Measurements from ENCODE around the gene CRAT.

The CRAT gene

GRCh38 chr9:129093602-129094386 is 16.8 kb downstream of the CRAT start:
- DNase-seq (ENCODE audit: low read depth in 4 of 4, low spot score in 1 of 4), result no peak

DNA sequence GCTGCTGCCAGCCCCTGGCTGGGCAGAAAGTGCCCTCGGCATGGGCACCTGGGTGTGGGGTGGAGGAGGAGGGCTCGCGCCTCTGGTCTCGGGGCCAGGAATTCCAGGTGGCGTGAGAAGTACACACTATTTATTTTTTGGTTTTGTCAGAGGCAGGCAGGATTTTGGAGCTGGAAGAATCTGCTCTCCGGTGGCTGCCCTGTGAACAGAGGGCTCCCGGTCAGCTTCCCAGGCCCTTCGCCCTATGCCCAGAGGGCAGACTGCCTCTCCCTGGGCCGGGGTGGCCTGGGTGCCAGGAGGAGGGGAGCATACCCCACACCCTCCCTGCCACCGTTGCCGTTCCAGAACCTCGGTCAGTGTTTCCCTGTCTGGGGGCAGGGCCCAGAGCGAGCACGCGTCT is 21.3 kb downstream of the CRAT start:
- no peak for DNase-seq (ENCODE audit: low read depth in 4 of 4, low spot score in 1 of 4)

GRCh38 chr9:129084087-129084486 is 26.5 kb downstream of the CRAT start:
- no peak for DNase-seq (ENCODE audit: low read depth in 4 of 4, low spot score in 1 of 4)

DNA sequence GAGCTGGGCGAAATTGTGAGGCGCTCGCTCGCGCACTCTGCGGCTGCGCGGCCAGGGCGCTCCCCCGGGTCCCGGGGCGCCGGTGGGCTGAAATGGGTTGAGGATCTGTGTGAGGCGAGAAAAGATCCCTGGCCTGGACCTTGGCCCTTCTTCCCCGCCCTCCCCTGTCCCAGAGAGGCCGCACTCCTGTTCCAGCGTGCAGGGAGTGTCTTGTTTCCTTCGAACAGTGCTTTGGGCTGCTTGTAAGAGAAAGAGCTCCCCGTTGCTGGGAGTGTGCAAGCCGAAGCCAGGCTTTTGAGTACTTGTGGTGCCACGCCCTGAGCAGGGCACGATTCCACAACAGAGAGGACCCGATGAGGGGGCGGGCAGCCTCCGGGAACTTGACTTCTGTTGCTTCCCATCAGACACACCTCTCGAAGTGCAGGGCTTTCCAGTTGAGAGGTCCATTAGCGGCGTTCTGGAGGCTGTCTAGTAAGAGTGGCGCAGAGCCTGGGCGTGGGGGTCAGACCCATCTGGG is 29.1 kb downstream of the CRAT start:
- DNase-seq (ENCODE audit: low read depth in 4 of 4, low spot score in 1 of 4), result peak in 1 of 4 experiments; percentile 16

GRCh38 chr9:129080601-129081387 is 29.8 kb downstream of the CRAT start, which contains the start of gene DOLPP1:
TSS of gene DOLPP1 (plus strand) at chr9:129081111. CDS start at chr9:129081132, 21 bp downstream.
- peak; percentile 92 to 98 (median 94) for DNase-seq (ENCODE audit: low read depth in 4 of 4, low spot score in 1 of 4)

GRCh38 chr9:129080298-129080600 is 30.3 kb downstream of the CRAT start:
- no peak for DNase-seq (ENCODE audit: low read depth in 4 of 4, low spot score in 1 of 4)

DNA sequence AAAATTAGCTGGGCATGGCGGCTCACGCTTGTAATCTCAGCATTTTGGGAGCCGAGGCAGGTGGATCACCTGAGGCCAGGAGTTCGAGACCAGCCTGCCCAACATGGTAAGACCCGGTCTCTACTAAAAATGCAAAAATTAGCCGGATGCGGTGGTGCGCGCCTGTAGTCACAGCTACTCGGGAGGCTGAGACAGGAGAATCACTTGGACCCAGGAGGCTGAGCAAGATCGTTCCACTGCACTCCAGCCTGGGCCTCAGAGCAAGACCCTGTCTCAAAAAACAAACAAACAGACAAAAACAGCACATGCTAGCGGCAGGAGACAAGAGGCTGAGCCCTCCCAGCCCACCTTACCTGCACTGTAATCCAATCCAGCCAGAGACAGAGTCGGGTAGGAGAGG is 30.8 kb downstream of the CRAT start:
- DNase-seq (ENCODE audit: low read depth in 4 of 4, low spot score in 1 of 4), result no peak

DNA sequence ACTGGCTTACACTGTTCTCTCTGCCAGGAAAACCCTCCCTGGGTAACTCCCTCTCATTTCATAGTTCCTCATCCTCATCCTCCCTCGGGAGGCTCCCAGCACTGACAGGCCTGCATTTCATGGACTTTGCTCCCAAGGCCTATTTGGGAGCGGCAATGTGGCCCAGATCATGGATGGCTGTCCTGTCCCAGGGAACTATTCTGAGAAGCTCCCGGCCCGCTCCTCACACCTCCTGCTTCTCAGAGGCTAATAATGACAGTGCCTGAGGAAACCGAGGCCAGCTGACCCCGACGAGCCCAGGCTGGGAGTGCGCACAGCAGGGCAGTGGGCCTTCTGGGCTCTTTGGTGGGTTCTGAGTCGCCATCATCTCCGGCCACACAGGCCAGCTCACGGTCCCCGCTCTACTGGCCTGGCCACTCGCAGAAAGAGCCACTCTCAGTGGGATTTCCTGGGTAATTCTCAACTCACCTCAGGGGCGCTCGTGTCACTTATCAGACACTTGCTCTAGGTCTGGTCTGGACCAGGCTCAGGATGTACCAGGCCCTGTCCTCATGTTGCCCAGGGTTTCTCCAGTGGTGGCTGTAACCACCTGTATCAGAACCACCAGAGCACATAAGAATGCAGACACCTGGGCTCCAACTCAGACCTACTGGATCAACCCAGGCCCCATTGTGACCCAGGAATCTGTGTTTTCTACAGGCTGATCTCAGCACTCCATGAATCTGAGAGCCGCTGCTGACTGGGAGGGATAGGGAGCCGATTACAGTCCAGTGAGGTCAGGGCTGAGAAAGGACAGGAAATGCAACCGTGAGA is 31.7 kb downstream of the CRAT start:
- DNase-seq (ENCODE audit: low read depth in 4 of 4, low spot score in 1 of 4), result no peak

DNA sequence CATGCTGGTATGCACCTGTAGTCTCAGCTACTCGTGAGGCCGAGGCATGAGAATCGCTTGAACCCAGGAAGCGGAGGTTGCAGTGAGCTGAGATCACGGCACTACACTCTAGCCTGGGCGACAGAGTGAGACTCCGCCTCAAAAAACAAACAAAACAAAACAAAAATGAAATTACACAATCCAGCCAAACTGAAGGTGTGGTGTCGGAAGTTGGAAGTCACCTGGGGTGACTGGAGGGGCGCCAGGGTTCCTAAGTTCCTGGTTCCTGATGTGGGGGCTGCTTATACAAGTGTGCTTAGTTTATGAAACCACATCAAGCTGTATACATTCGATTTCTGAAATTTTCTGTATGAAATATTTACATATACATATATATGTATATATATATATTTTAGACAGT is 33.4 kb downstream of the CRAT start:
- no peak for DNase-seq (ENCODE audit: low read depth in 4 of 4, low spot score in 1 of 4)

GRCh38 chr9:129076640-129077037 is 34.0 kb downstream of the CRAT start:
- DNase-seq (ENCODE audit: low read depth in 4 of 4, low spot score in 1 of 4), result no peak

- no peak for DNase-seq (ENCODE audit: low read depth in 4 of 4, low spot score in 1 of 4)
Measured at GRCh38 chr9:129075996-129076639, 34.5 kb downstream of the CRAT start.

DNA sequence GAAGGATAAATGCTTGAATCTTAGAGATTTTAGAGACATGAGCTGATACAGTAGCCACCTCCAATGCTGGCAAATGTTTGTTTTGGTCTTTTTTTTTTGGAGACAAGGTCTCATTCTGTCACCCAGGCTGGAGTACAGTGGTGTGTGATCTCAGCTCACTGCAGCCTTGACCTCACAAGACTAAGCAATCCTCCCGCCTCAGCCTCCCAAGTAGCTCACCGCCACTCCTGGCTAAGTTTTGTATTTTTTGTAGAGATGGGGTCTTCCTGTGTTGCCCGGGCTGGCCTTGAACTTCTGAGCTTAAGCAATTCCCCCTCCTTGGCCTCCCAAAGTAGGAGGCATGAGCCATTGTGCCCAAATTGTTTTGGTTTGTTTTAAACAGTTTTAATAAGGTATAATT is 36.5 kb downstream of the CRAT start:
- no peak for DNase-seq (ENCODE audit: low read depth in 4 of 4, low spot score in 1 of 4)

- DNase-seq (ENCODE audit: low read depth in 4 of 4, low spot score in 1 of 4), result no peak
Measured at GRCh38 chr9:129073404-129073803, 37.2 kb downstream of the CRAT start.

DNA sequence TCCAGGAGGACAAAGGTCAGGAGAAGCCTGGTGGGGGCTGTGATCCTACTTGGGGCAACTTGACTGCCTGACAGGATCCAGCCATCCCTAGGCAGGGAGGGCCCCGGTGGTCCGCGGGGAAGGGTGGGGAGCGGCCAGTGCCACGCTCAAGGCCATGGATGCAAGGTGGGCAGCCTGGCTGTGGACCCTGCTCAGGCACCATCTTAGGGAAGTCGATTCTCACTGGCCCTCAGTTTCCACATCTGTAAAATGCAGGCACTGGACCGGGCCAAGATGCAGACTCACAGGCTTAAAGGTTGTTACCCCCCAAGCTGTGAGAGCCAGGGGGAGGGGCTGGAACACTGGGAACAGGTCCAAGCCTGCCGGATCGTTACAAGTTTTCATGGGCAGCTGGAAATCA is 38.4 kb downstream of the CRAT start:
- no peak for DNase-seq (ENCODE audit: low read depth in 4 of 4, low spot score in 1 of 4)

DNA sequence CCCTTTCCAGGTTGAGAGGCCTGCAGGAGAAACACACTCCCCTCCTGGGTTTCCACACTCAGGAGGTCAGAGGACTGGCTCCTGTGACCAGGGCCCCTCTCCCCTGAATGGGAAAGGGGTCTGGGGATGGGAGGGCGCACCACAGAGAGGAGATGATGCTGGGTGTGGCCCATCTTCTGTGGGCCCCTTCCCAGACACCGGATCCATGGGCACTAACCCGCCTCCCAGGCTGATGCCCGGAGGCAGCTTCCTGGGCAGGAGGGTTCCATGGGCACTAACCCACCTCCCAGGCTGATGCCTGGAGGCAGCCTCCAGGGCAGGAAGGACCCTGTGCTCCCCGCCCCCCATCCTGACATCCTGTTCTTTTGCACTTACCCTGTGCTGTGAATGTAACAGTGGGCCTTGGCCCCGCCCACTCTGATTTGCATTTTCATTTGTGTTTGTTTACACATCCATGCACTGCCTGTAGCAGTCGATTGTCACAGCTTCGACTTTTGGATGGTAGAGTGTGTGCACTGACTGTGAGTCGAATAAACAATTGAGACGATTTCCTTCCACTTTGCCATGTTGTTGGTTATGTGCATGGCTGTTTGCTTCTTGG is 39.0 kb downstream of the CRAT start:
- DNase-seq (ENCODE audit: low read depth in 4 of 4, low spot score in 1 of 4), result no peak

DNA sequence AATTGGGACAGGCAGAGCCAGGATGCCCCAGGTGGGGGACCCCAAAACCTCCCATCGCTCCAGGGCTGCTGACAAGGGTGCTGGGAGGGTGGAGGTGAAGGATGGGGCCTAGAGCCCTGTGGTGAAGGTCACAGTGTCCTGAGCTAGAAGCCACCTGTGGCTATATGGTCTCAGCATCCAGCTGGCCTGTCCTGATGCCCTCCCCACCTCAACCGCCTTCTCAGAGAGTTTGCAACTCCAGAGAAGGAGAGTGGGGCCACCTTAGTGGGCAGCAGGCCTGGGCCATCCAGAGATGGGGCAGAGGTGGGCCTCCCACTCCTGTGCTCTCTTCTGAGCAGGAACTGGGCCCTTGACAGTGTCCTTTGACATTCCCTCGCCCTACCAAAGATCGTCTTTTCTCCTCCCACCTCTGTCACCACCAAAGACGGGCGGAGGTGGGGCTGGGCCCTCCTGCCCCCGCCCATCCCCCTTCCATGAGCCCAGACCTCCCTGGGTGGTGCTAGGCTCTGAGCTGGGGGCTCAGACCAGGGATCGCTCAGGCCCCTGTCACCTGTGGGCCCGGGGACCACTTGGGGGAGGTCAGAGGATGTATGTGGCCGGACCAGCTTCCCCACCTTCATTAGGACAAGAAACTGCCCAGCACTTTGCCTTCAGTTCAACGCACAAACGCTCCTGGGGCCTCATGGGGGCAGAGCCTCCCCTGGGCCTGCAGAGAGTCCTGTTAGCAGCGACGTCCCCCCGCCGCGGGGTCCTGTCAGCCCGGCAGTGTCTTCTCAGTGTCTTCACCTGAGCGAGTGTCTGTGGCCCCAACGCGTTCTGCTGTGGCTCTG is 39.7 kb downstream of the CRAT start:
- DNase-seq (ENCODE audit: low read depth in 4 of 4, low spot score in 1 of 4), result no peak

DNA sequence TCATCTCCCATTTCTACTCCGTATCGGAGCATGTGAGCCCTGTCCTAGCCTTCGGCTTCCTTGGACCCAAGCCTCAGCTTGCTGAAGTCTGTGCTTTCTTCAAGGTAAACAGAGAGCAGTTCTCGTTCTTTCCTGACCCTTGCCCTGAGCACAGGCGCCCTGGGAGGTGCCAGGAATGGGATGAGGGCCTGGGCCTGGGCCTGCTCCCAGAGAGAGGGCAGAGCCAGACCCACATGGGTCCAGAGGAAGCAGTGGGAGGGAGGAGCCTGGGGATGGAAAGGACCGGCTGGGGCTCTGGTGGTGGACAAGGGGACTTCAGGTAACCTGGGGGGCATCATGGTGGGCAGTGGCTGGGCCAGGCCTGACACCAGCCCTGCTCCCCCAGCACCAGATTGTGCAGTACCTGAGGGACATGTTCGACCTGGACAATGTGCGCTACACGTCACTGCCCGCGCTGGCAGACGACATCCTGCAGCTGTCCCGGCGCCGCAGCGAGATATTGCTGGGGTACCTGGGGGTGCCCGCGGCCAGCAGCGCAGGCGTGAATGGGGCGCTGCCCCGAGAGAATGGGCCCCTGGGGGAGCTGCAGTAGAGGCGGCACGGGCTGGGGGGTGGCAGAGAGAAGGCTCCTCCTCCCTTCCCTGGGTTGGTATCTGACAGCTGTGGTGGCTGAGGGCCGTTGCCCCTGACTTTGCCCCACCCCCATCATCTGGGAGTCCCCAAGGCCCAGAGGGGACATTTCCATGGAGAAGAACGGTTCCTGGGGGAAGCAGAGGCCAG is 40.5 kb downstream of the CRAT start:
- no peak for DNase-seq (ENCODE audit: low read depth in 4 of 4, low spot score in 1 of 4)

GRCh38 chr9:129068990-129069861 is 41.4 kb downstream of the CRAT start:
- DNase-seq (ENCODE audit: low read depth in 4 of 4, low spot score in 1 of 4), result peak in 2 of 4 experiments; percentile 10 to 30

Data from stimulated activated CD4-positive, alpha-beta T cell treated with anti-CD3 and anti-CD28 coated beads, Interleukin-1b, Interleukin-23, amount 100 ng/mL, for 24 hours (primary cell).